HG03520 (cell line): ENCODE data around the gene UBE2Q1.
"Not testable (repeated sequence)": the region's sequence is repeated elsewhere in the genome, so short reads cannot be mapped to it uniquely, and the experiment has no call there.

ENCODE experiments used
- ATAC-seq: cut with Tn5 transposase; IDR thresholded peaks from one replicate; pipeline ENCODE4 v1.9.1; 2021; ENCODE audit warnings: mild to moderate bottlenecking, moderate library complexity; ENCODE audit not compliant: unreplicated experiment

Gene UBE2Q1

DNA sequence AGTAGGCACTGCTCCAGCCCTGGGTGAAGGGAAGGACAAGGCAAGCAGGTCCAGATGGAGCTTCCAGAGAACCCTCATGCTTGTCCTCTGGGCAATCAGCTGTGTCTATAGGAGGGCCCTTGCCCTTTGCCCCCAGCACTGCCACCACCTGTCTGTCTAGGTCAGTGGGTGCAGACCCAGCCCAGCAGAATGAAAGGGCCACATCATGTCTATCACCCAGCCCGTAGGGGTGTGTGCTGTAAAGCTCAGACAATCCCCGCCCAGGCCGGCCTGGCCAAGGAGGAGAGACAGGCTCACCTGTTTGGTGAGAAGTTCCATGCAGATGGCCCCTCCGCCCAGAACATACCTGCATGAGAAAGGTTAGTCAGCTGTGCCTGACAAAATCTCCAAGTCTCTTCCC is 7.0 kb downstream of the UBE2Q1 start:
- ATAC-seq, result no peak

DNA sequence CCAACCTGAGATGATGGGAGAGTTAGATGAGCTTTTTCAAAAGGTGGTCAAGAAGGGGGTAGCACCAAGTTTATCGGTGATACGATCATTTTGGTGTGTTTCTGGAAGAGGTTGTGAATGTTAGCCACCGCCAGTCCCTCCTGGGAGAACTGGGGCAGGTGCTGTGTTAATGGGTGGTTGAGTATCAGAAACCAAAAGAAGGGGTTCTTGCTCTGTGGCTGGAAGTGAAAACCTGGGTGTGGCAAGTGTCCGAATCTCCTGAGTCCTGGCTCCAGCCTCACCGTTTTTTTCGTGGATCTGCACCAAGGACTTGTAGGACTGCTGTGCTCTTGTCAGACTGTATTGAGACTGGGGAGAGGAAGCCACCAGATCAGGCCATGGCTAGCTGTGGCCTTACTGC is 7.8 kb downstream of the UBE2Q1 start:
- ATAC-seq, result no peak

DNA sequence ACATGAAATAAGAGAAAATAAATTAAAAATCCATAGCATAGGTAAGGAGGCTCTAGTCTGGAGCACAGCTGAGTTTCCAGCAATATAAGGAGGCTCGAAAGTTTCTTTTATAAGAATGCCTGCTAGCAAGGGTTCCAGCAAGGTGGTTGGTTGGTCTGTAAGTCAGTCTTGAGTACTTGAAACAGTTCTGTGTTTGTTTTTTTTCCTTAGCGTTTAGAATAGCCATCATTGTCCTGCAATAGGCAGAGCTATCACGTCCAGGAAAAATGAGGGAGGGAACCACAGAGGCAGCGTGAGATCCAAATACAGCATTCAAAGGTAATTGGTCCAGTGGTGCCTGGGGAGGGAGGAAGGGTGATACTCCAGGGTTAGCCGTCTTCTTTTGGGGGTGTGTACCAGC is 8.4 kb downstream of the UBE2Q1 start:
- no peak for ATAC-seq

DNA sequence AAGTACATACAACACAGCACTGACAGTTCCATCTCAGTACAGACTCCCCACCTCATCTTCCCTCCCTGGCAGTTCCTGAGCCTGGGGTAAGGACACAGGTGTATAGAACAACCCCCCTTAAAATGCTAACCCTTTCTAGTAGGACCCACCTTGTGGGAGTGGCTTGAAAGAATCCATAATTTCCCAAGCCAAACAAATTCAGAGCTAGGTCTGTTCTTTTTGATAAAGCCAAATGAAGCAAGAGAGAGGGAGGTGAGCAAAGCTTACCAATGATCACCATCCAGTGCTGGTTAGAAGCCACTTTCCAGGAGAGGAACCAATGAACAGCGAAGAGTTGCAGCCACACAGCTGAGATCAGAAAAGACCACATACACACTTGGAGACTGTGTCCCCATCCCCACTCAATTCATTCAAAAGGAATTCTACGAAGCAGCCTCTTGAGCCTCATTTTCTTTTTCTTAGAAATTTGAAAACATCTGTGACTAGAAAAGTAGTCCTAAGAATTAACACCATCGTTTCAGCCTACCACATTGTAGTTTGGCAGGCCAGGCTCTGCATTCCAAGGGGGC is 9.2 kb downstream of the UBE2Q1 start:
- no peak for ATAC-seq

DNA sequence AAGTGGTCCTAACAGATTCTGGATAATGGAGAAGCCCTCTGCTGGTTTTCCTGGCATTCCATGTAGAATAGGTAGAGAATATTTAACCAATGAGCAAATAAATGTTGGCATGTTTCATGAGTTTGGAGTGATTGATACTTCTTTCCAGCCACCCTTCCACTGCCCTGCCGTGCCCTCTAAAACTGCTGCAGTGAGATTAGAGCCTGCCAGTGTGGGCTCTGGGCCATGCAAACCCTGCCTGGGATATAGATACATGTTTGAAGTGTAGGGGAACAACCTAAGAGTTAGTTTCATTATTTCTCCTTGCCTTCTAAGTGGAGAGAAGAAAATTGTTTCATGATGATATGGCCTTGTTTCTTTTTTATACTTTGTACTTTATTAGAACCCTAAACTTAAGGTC is 10.4 kb downstream of the UBE2Q1 start:
- ATAC-seq, result no peak

DNA sequence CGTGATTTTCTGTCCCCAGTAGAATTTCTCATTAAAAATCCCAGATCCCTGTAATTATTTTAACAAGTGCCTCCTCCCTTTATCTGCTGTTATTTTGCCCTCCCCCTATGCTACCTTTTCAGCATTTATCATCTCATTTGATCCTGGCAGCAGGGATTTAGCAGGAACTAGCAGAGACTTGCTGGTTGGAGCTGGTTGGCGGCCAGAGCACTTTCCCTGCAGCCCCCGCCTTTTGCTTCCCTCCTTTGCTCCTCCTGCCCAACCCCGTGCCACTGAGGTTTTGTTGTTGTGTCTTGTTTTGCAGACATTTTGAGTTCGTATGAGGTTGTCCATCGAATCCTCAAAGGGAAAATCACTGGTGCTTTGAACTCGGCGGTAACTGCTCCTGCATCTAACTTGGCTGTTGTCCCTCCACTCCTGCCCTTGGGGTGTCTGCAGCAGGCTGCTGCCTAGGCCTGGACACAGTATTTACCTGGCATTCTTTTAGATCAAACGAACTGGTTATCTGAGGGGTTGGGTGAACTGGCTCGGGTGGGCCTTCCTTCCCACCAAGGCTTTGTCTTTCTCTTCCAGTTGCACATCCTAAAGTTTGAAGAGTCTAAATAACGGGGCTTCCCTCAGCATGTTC is 11.2 kb downstream of the UBE2Q1 start:
- no peak for ATAC-seq

DNA sequence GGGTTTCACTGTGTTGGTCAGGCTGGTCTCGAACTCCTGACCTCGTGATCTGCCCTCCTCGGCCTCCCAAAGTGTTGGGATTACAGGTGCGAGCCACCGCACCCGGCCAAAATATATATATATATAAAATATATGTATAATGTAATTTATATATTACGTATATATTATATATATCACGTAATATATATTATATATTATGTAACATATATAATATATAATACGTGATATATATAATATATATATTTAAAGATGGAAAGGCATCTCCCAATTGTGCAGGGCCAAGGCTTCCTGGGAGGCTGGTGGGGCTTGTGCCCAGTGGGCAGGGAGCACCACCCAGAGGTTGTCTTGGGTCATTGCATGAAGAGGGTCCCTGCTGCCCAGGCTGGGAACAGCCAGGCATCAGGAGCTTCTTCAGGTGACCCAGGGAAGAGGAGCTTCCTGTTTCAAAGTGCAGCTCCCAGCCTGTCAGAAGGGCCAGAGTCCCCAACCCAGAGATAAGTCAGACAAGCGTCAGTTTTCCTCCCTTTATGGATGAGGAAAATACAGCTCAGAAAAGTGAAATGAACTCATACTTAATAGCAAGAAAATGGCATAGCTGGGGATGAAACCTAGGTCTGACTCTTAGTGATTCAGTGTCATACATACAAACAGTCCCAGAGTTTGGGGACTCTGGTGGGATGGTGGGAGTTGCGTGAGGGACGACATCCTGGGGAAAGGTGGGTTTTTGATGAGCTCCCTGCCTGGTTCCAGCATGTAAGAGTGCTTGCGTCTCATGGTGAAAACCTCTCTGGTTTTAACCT is 12.0 kb downstream of the UBE2Q1 start:
- ATAC-seq, result no peak

GRCh38 chr1:154541231-154541630 is 17.2 kb downstream of the UBE2Q1 start:
- ATAC-seq, result no peak

- no peak for ATAC-seq
These were observed 18.7 kb downstream of the UBE2Q1 start for GRCh38 chr1:154539486-154540483.

DNA sequence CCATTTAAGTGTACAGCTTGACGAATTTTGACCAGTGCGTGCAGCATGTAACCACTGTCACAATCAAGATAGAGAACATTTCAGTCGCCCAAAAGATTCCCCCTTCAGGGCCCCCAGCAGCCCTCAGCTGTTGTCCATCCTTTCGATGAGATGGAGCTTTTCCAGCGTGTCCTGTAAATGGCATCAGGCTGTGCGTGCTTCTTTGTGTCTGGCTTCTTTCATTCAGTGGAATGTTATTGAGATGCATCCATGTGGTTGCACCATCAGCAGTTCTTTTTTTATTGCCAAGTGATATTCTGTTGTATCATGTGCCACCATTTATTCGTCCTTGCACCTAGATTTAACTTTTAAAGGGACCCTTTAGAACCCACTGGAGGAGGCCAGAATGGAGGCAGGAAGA is 21.9 kb downstream of the UBE2Q1 start:
- ATAC-seq, result no peak

- ATAC-seq, result no peak
These were observed 24.3 kb downstream of the UBE2Q1 start for GRCh38 chr1:154533952-154534844.

DNA sequence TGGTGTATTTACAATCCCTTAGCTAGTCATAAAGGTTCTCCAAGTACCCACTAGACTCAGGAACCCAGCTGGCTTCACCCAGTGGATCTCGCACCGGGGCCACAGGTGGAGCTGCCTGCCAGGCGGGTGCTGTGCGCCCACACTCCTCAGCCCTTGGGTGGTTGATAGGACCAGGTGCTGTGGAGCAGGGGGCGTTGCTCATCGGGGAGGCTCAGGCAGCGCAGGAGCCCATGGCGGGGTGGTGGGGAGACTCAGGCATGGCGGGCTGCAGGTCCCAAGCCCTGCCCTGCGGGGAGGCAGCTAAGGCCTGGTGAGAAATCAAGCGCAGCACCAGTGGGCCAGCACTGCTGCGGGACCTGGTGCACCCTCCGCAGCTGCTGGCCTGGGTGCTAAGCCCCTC is 26.5 kb downstream of the UBE2Q1 start:
- not testable (repeated sequence) for ATAC-seq

DNA sequence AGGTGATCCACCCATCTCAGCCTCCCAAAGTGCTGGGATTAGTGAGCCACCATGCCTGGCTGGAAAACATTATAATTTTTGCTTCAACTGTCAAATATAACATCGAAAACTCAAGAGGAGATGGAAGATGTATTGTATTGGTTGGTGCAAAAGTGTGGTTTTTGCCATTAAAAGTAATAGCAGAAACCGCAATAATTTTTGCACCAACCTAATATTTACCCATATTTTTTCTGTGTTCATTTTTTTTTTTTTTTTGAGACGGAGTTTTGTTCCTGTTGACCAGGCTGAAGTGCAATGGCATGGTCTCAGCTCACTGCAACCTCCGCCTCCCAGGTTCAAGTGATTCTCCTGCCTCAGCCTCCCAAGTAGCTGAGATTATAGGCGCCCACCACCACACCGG is 29.2 kb downstream of the UBE2Q1 start:
- no peak for ATAC-seq

GRCh38 chr1:154527192-154527591 is 31.3 kb downstream of the UBE2Q1 start:
- ATAC-seq, result no peak

DNA sequence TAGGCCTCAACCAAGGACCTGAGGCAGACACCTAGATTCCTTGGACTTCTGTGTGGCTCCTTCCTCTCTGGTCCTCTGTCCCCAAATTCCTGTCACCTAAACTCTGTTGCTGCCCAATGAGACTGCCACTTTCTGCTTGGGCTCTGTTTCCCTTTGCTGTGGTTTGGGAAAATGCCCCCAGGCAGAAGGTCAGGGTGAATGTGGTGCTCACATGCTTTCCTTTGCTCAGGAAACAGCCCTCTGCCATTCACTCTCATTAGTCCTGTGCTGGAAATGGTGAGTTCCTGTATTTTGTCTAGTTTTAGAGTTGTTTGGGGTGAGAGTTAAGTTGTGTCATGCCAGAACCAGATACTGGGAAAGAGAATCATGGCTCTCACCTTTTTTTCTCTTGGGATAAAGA is 33.6 kb downstream of the UBE2Q1 start:
- no peak for ATAC-seq

- ATAC-seq, result no peak
These were observed 36.8 kb downstream of the UBE2Q1 start for GRCh38 chr1:154521695-154522094.

DNA sequence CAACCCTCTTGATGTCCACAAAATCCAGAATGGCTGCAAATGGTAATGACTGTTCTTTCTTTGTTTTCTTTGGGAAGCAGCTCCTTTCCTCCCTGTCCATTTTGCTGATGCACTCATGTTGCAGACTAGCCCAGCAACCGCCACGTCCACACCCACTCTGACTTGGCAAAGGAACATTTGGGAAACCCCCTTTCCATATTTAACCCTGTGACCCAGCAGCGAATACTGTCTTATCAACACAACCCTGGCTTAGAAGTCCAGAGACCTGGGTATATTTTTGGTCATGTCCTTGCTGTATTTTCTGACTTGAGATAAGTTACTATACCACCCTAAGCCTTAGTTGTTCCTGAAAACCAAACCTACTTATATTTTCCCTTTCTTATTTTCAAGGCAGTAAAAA is 38.1 kb downstream of the UBE2Q1 start:
- ATAC-seq, result no peak

GRCh38 chr1:154519591-154519991 is 38.9 kb downstream of the UBE2Q1 start:
- ATAC-seq, result no peak

DNA sequence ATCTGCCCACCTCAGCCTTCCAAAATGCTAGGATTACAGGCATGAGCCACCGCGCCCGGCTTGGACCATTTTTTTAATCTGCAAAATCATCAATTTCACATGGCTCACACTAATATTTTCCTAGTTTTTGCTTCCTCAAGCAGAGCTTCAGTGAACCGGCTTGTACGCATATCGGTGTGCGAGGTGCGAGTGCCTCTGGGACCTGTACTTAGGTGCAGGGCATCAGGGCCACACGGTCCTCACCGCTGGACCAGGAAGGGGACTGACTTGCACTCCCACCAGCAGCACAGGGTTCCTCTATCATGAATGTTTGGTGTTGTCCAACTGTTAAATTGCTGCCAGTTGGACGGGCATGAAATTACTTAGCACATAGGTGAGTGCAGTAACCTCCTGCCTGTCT is 40.8 kb downstream of the UBE2Q1 start:
- ATAC-seq, result no peak

DNA sequence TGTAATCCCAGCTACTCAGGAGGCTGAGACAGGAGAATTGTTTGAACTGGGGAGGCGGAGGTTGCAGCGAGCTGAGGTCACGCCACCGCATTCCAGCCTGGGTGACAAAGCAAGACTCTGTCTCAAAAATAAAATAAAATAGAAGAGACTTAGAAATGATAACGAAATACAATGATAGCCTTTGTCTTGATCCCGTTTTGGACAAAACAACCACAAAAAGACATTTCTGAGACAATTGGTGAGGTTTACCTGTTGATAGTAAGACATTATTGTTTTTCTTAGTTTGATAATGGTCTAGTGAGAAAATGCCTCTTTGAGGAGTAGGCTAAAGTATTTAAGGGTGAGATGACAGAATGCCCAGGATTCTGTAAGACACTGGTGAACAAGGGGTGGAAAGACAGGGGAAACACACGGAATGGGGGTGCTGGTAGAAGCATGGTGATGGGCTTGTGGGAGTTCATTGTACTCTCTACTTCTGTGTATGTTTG is 44.4 kb downstream of the UBE2Q1 start:
- ATAC-seq, result no peak
